HCT116 (cell line): Measurements from ENCODE around the gene TLE3. TPM values are rescaled to one million over a fixed set of nuclear protein-coding genes. Genes with fewer than 3 reads are reported as not detected.

ENCODE experiments used
- ATAC-seq: fragments of 200-7000 bp; cut with Tn5 transposase; 2 replicates; pipeline ENCODE4 v1.9.1; 2020; ENCODE audit warnings: mild to moderate bottlenecking, moderate library complexity
- BruUV-seq: library from RNA; stranded (reverse); fragments of 400-500 nt; replicated peaks from 2 replicates; lab custom pipeline; 2021; lab: Mats Ljungman, UMichigan
- CTCF ChIA-PET: fragments of 300-600 bp; sonication (Branson Sonifier 250); formaldehyde crosslinking; loops from one replicate; lab custom pipeline; 2021; ENCODE audit warnings: antibody characterized with exemption; lab: Charles Lee
- POLR2A ChIA-PET: fragments of 300-600, 350-600 bp; sonication (Branson Sonifier 250); formaldehyde crosslinking; loops from one replicate; lab custom pipeline; 2021; ENCODE audit warnings: antibody characterized with exemption; lab: Charles Lee
- RAD21 ChIA-PET, 2 experiments: fragments of 300-600 bp; sonication (Branson Sonifier 250); formaldehyde crosslinking; loops; one replicate each; lab custom pipeline; 2023; ENCODE audit warnings: low total read pairs in 2 of 2; ENCODE audit not compliant: uncharacterized antibody in 2 of 2, unreplicated experiment in 2 of 2, low non-redundant PET in 1 of 2; lab: Charles Lee
- DNase-seq: peaks from one replicate; pipeline ENCODE4 v3.0.0-alpha.2; 2010; ENCODE audit warnings: low read depth, low spot score
- H2AFZ ChIP-seq: fragments of 200-600 bp; shearing (Covaris generic), sonication (generic); 2 replicates; pipeline ENCODE4 v1.6.1; 2017; ENCODE audit warnings: low read depth, mixed run types, mixed read lengths, antibody characterized with exemption, low read length; ENCODE audit not compliant: poor library complexity, severe bottlenecking
- H3K27ac ChIP-seq: 2 replicates; pipeline ENCODE4 v1.5.1; 2012; ENCODE audit warnings: low read depth, low read length
- H3K27me3 ChIP-seq: fragments of 200-600 bp; sonication (generic); 2 replicates; pipeline ENCODE4 v1.6.1; 2016; ENCODE audit warnings: mixed run types, low read length, mixed read lengths; ENCODE audit not compliant: insufficient read depth
- H3K36me3 ChIP-seq, 2 experiments: fragments of 200-500 bp in 1 of 2; fragments of 200-600 bp in 1 of 2; sonication (Bioruptor generic) in 1 of 2; sonication (generic) in 1 of 2; 2 replicates each; pipeline versions ENCODE4 v1.5.1 to v1.6.1; 2014 to 2016; ENCODE audit warnings: low read length in 2 of 2, inconsistent platforms in 1 of 2, mixed read lengths in 1 of 2, mixed run types in 1 of 2; ENCODE audit not compliant: insufficient read depth in 2 of 2, control insufficient read depth in 1 of 2
- H3K4me1 ChIP-seq, 2 experiments: fragments of 200-600 bp in 1 of 2; sonication (generic) in 1 of 2; 2 replicates each; pipeline versions ENCODE4 v1.5.1 to v1.6.1; 2012 to 2017; ENCODE audit warnings: low read length in 2 of 2, inconsistent platforms in 1 of 2, mild to moderate bottlenecking in 1 of 2, mixed read lengths in 1 of 2, mixed run types in 1 of 2, moderate library complexity in 1 of 2; ENCODE audit not compliant: insufficient read depth in 2 of 2, control insufficient read depth in 1 of 2
- H3K4me2 ChIP-seq: fragments of 200-600 bp; sonication (generic); 2 replicates; pipeline ENCODE4 v1.6.1; 2017; ENCODE audit warnings: mixed run types, low read length, mixed read lengths
- H3K4me3 ChIP-seq, 2 experiments: fragments of 200-600 bp in 1 of 2; sonication (generic) in 1 of 2; replicated peaks in 1 of 2; 2 replicates each; pipeline ENCODE4 v1.5.1; 2011 to 2016; ENCODE audit warnings: low read length in 2 of 2, control low read depth in 1 of 2, low read depth in 1 of 2, mild to moderate bottlenecking in 1 of 2, mixed read lengths in 1 of 2, mixed run types in 1 of 2
- H3K79me2 ChIP-seq: fragments of 200-600 bp; sonication (generic); 2 replicates; pipeline ENCODE4 v1.6.1; 2017; ENCODE audit warnings: mild to moderate bottlenecking, mixed run types, low read length, moderate library complexity, mixed read lengths; ENCODE audit not compliant: insufficient read depth
- H3K9ac ChIP-seq: fragments of 200-600 bp; sonication (generic); 2 replicates; pipeline ENCODE4 v1.6.1; 2016; ENCODE audit warnings: low read length, mixed read lengths
- H3K9me2 ChIP-seq: fragments of 200-600 bp; sonication (generic), shearing (Covaris generic); 2 replicates; pipeline ENCODE4 v1.6.1; 2017; ENCODE audit warnings: mixed run types, mild to moderate bottlenecking, moderate library complexity; ENCODE audit not compliant: insufficient read depth
- H3K9me3 ChIP-seq, 2 experiments: fragments of 200-500 bp in 1 of 2; fragments of 200-600 bp in 1 of 2; sonication (Bioruptor generic) in 1 of 2; sonication (generic) in 1 of 2; 2 replicates each; pipeline ENCODE4 v1.6.1; 2014 to 2017; ENCODE audit warnings: low read length in 2 of 2, mixed read lengths in 2 of 2, inconsistent platforms in 1 of 2, low read depth in 1 of 2, mild to moderate bottlenecking in 1 of 2, mixed run types in 1 of 2, moderate library complexity in 1 of 2; ENCODE audit not compliant: control insufficient read depth in 1 of 2, insufficient read depth in 1 of 2
- H4K20me1 ChIP-seq: fragments of 200-600 bp; sonication (generic), shearing (Covaris generic); 2 replicates; pipeline ENCODE4 v1.6.1; 2017; ENCODE audit warnings: mixed run types, mild to moderate bottlenecking, moderate library complexity; ENCODE audit not compliant: insufficient read depth
- CBX3 ChIP-seq: IDR thresholded peaks from 2 replicates; pipeline ENCODE4 v1.6.1; 2012; ENCODE audit warnings: low read depth
- EGR1 ChIP-seq: IDR thresholded peaks from 2 replicates; pipeline ENCODE4 v1.6.1; 2012; ENCODE audit warnings: low read depth
- ELF1 ChIP-seq: IDR thresholded peaks from 2 replicates; pipeline ENCODE4 v1.6.1; 2012; ENCODE audit warnings: low read depth, borderline replicate concordance
- EZH2phosphoT487 ChIP-seq: fragments of 200-600 bp; IDR thresholded peaks from 2 replicates; pipeline ENCODE4 v1.6.1; 2018; ENCODE audit warnings: antibody characterized with exemption, borderline replicate concordance
- POLR2A ChIP-seq: IDR thresholded peaks from 2 replicates; pipeline ENCODE4 v1.7.0; 2011; ENCODE audit warnings: borderline replicate concordance; ENCODE audit not compliant: insufficient read depth, insufficient read length; ENCODE audit errors: extremely low read depth
- POLR2AphosphoS5 ChIP-seq: IDR thresholded peaks from 2 replicates; pipeline ENCODE4 v1.6.1; 2011; ENCODE audit warnings: mild to moderate bottlenecking, low read depth, low read length, moderate library complexity
- REST ChIP-seq: IDR thresholded peaks from 2 replicates; pipeline ENCODE4 v1.6.1; 2012; ENCODE audit warnings: low read depth
- SP1 ChIP-seq: IDR thresholded peaks from 2 replicates; pipeline ENCODE4 v1.6.1; 2012; ENCODE audit warnings: low read depth
- ZFX ChIP-seq: fragments of 450-650 bp; IDR thresholded peaks from 2 replicates; pipeline ENCODE4 v1.6.1; 2017
- ZNF274 ChIP-seq: fragments of 200-500 bp; sonication (Bioruptor generic); IDR thresholded peaks from 2 replicates; pipeline ENCODE4 v1.6.1; 2014; ENCODE audit warnings: mild to moderate bottlenecking, low read depth, low read length, inconsistent platforms
- intact Hi-C: fragments of 100-400 bp; cut with micrococcal nuclease; formaldehyde crosslinking; loops from 2 replicates; pipeline ENCODE4 v1.10.0; 2022
- total RNA-seq: library from RNA; stranded (reverse); gene quantifications from one replicate; pipeline ENCODE4 v1.2.1, GENCODE V29; 2021; ENCODE audit not compliant: unreplicated experiment
- TF ChIP-seq, protein P1 (sequence below): IDR thresholded peaks from 2 replicates; pipeline ENCODE4 v1.6.1; 2011; ENCODE audit warnings: mild to moderate bottlenecking, low read length, moderate library complexity; ENCODE audit not compliant: insufficient replicate concordance; ENCODE audit errors: extremely low read depth
- TF ChIP-seq, protein P2 (sequence below), 3 experiments: fragments of 200-600 bp in 1 of 3; sonication (generic) in 1 of 3; IDR thresholded peaks in 2 of 3; conservative IDR thresholded peaks in 1 of 3; 2 replicates each; pipeline ENCODE4 v1.5.1; 2012 to 2017; ENCODE audit warnings: low read depth in 2 of 3, low read length in 2 of 3, antibody characterized with exemption in 1 of 3, borderline replicate concordance in 1 of 3, control low read depth in 1 of 3, mild to moderate bottlenecking in 1 of 3, mixed read lengths in 1 of 3, mixed run types in 1 of 3, moderate library complexity in 1 of 3; ENCODE audit not compliant: insufficient read depth in 1 of 3

Gene TLE3
- total RNA-seq, 1 experiment from 2014 or later: 53.9 TPM

DNA sequence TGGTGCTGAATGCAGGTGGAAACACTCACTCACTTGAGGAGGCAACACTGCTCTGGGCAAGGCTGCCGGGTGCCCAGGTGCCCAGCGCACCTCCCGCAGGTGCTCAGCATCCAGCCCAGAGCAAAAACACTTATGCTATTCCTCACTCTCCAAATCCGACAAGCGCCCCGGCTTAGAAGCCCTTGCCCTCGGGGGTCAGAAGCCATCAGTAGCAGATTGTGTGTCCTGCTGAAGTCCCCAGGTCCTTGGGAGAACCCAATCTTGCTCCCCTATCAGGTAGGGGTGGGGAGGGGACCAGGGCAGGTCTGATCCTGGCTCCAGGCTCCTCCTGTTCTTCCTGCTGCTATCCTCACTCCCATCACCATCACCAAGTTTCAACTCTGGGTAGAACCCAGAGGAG lies 46.7 kb downstream of the TLE3 start:
- DNase-seq (no peak), ATAC-seq (no peak)
- ChIA-PET RAD21 (no interaction called here), CTCF (no interaction called here)
- no peaks in the 10 kb centered on the region for H3K9me2 ChIP-seq
- H3K9ac ChIP-seq: no peak overlapping the region
- no peak overlapping the region for H3K27ac ChIP-seq
- no peaks in the 10 kb centered on the region for H3K27me3 ChIP-seq
- BruUV-seq: no TSS peak
- H3K4me2 ChIP-seq: no peak overlapping the region
- H3K4me3 ChIP-seq: no peak overlapping the region
- H3K9me3 ChIP-seq: no peaks in the 10 kb centered on the region
- intact Hi-C loops: no loop called here
- H2AFZ ChIP-seq: no peak overlapping the region
- H3K36me3 ChIP-seq: peaks cover 26% of the 10 kb centered on the region in 2 experiments; a peak in 3 of 4 replicates
- H3K79me2 ChIP-seq: no peaks in the 10 kb centered on the region
- TF ChIP-seq POLR2AphosphoS5 (no peak), ZNF274 (no peak), EZH2phosphoT487 (no peak), EGR1 (no peak), REST (no peak), POLR2A (no peak), CBX3 (no peak), ELF1 (no peak), ZFX (no peak), SP1 (no peak)
- TF ChIP-seq, protein P1, sequence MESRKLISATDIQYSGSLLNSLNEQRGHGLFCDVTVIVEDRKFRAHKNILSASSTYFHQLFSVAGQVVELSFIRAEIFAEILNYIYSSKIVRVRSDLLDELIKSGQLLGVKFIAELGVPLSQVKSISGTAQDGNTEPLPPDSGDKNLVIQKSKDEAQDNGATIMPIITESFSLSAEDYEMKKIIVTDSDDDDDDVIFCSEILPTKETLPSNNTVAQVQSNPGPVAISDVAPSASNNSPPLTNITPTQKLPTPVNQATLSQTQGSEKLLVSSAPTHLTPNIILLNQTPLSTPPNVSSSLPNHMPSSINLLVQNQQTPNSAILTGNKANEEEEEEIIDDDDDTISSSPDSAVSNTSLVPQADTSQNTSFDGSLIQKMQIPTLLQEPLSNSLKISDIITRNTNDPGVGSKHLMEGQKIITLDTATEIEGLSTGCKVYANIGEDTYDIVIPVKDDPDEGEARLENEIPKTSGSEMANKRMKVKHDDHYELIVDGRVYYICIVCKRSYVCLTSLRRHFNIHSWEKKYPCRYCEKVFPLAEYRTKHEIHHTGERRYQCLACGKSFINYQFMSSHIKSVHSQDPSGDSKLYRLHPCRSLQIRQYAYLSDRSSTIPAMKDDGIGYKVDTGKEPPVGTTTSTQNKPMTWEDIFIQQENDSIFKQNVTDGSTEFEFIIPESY: no peak
- TF ChIP-seq, protein P2, sequence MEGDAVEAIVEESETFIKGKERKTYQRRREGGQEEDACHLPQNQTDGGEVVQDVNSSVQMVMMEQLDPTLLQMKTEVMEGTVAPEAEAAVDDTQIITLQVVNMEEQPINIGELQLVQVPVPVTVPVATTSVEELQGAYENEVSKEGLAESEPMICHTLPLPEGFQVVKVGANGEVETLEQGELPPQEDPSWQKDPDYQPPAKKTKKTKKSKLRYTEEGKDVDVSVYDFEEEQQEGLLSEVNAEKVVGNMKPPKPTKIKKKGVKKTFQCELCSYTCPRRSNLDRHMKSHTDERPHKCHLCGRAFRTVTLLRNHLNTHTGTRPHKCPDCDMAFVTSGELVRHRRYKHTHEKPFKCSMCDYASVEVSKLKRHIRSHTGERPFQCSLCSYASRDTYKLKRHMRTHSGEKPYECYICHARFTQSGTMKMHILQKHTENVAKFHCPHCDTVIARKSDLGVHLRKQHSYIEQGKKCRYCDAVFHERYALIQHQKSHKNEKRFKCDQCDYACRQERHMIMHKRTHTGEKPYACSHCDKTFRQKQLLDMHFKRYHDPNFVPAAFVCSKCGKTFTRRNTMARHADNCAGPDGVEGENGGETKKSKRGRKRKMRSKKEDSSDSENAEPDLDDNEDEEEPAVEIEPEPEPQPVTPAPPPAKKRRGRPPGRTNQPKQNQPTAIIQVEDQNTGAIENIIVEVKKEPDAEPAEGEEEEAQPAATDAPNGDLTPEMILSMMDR (IDR thresholded peaks at IDR 0.05 in 2 of 3, conservative IDR thresholded peaks at IDR 0.05 in 1 of 3; ENCODE audit: borderline replicate concordance in 1 of 3, insufficient read depth in 1 of 3, low read depth in 2 of 3, low read length in 2 of 3): no peak
- TF ChIP-seq, all 23 proteins: peak for 0
- H4K20me1 ChIP-seq: no peaks in the 10 kb centered on the region
- H3K4me1 ChIP-seq: no peaks in the 10 kb centered on the region
- POLR2A ChIA-PET: no interaction called here
